Esophagus mucosa (tissue), 1 donor: ENCODE data around the gene E2F3. TPM values are rescaled to one million over a fixed set of nuclear protein-coding genes. Genes with fewer than 3 reads are reported as not detected.
"Not testable (repeated sequence)": the region's sequence is repeated elsewhere in the genome, so short reads cannot be mapped to it uniquely, and the experiment has no call there.

Source experiments
- ATAC-seq: fragments of 200-7000 bp; cut with Tn5 transposase; one replicate; pipeline ENCODE4 v1.9.1; 2020
- total RNA-seq: library from RNA; stranded (reverse); gene quantifications from one replicate; pipeline ENCODE4 v1.2.4, GENCODE V29; 2023
- donor health status: DM: yes; HTN: yes; CAD: no.

Gene E2F3
- total RNA-seq, 1 donor from 2014 or later: 5.0 TPM

DNA sequence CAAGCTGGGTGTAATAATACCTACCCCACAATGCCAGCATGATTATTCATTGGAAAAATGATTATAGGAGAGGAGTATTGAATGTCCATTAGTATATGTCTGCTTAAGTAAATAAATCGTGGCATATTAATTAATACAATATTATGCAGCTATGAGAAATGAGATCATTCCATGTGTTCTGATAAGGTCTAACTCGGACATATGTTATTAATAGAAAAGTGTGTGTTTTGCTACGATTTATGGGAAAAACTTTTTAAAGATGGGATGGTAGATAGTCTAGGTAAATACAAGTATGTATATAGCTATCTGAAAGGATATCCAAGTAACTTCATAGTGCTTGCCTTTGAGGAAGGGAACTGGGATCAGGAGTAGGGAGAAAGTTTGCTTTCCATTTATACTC, 71.1 kb downstream of the E2F3 start:
- no peak for ATAC-seq

- ATAC-seq: no peak
Measured at GRCh38 chr6:20473518-20473917, 71.8 kb downstream of the E2F3 start.

- no peak for ATAC-seq
Measured at GRCh38 chr6:20474874-20475542, 73.3 kb downstream of the E2F3 start.

GRCh38 chr6:20476501-20477043, 74.9 kb downstream of the E2F3 start:
- ATAC-seq: no peak

DNA sequence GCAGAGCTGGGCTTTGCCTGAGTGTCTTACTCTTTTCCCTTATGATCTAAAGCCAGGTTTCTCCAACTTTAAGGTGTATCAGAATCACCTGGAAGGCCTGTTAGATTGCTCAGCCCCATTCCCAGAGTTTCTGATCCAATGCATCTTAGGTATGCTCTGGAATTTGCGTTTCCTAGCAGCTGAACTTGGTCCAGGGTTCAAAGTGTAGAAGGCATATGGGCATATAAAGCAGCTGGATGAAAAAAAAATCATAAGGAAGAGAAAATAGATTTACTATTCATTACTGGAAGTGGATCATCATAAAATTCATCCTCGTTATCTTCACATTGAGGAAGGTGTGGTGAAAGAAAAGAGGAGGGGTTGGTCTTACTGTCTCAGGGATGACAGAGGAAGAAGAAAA, 75.8 kb downstream of the E2F3 start:
- no peak for ATAC-seq

GRCh38 chr6:20479060-20479459, 77.4 kb downstream of the E2F3 start:
- ATAC-seq: no peak

GRCh38 chr6:20479526-20479925, 77.8 kb downstream of the E2F3 start:
- ATAC-seq: no peak

GRCh38 chr6:20481281-20481680, 79.6 kb downstream of the E2F3 start:
- no peak for ATAC-seq

GRCh38 chr6:20483887-20484497, 82.3 kb downstream of the E2F3 start:
- no peak for ATAC-seq

DNA sequence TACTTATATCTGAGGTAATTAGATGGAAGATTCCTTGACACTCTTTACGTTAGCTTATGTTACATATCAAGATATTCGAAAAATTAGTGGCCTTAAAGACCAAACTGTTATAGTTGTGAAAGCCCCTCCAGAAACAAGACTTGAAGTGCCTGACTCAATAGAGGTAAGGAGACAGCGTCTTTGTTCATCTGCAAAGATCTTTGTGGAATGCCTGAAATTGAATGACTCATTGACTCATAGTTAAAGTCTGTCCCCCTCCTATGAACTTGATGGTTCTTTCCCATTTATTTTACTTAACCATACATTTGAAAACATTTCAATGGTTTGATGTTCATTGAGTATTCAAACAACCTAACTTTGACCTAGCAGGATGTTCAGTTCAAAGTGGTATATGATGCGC, 85.0 kb downstream of the E2F3 start:
- no peak for ATAC-seq

- ATAC-seq: no peak
Measured at GRCh38 chr6:20487669-20488375, 86.1 kb downstream of the E2F3 start.

DNA sequence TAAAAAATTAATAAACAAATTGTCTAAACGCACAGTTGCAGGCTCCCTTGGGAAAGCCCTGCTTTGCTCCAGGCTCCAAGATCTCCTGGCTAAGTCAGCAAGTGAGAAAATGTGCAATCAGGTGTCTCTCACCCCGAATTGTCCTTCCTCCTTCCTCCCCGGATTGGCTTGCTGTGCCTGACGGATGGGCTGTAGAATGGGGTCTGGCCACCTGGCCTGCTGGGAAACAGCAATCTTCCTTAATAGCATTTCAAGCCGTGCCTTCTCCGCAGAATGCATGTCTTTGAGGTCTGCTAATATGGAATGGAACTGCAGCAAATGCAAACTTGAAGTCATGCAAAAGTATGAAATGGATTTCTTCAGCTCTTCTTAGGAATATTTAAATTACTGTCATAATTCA, 88.9 kb downstream of the E2F3 start:
- ATAC-seq: no peak

- no peak for ATAC-seq
Measured at GRCh38 chr6:20492099-20492498, 90.4 kb downstream of the E2F3 start.

GRCh38 chr6:20497216-20498040, 95.7 kb downstream of the E2F3 start:
- ATAC-seq: no peak

GRCh38 chr6:20498041-20498385, 96.3 kb downstream of the E2F3 start:
- no peak for ATAC-seq

GRCh38 chr6:20509212-20509611, 107.5 kb downstream of the E2F3 start:
- ATAC-seq: no peak

- ATAC-seq: no peak
Measured at GRCh38 chr6:20511852-20512251, 110.2 kb downstream of the E2F3 start.

DNA sequence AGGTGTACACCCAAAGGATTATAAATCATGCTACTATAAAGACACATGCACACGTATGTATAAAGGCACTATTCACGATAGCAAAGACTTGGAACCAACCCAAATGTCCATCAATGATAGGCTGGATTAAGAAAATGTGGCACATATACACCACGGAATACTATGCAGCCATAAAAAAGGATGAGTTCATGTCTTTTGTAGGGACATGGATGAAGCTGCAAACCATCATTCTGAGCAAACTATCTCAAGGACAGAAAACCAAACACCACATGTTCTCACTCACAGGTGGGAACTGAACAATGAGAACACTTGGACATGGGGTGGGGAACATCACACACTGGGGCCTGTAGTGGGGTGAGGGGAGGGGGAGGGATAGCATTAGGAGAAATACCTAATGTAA, 123.5 kb downstream of the E2F3 start:
- ATAC-seq: not testable (repeated sequence)

DNA sequence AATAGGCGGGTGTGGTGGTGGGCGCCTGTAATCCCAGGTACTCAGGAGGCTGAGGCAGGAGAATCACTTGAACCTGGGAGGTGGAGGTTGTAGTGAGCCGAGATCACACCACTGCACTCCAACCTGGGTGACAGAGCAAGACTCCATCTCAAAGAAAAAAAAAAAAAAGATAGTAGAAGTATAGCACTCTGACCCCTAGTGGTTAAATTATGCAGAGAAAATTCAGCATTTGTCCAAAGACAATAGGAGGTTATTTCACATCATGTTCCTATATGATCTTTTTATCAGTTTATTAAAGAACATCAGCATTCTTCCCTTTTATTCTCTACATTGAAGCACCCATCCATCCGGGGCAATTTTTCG, 127.4 kb downstream of the E2F3 start:
- ATAC-seq: peak; percentile 76

GRCh38 chr6:20532881-20533280, 131.2 kb downstream of the E2F3 start:
- ATAC-seq: no peak

DNA sequence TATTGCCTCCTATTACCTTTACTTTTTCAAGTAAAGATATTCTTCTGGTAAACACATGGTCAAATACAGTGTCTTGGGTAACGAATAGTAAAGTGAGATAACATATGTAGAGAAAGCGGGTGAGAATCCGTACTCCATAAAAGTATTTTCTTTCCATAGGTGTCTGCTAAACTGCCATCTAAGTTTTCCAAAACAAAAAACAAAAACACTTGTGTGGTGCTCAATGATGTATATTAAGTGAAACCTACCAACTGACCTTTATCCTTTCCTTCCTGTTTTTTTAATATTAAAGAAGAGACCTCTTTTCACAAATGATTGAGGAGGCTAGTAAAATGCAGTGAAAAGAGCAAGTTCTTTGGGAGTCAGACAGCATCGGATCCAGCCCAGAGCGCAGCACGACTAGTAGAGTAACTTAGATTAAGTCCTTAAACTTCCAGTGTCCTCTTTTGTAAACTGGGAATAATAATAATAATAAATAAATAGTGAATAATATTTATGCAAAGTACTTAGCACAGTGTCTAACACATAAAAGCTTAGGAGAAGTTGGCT, 132.1 kb downstream of the E2F3 start:
- ATAC-seq: no peak
